HG03469 (cell line): ENCODE results near the gene PDE7B.

Source experiments
- ATAC-seq: cut with Tn5 transposase; IDR thresholded peaks from one replicate; pipeline ENCODE4 v1.9.1; 2021; ENCODE audit warnings: mild to moderate bottlenecking, moderate library complexity, moderate number of reproducible peaks; ENCODE audit not compliant: unreplicated experiment

Gene PDE7B

DNA sequence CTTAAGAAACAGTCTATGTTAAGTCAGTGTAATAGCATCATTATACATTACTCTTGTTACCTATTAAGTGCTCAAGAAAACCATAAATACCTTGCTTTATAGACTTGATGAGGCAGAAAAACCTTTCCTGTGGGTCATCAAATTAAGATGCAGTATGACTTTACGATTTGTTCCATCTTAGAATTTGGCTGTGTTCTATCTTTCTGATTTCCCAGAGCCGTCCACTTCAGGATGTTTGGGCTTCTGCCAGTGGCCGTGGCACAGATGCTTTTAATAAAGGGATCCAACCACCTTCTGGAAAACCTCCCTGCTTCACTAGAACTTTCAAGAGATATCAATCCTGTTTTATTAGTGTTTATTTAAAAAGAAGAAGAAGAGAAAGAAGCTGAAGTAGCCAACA, 71.2 kb downstream of the PDE7B start:
- ATAC-seq: no peak

GRCh38 chr6:135932651-135933050, 81.2 kb downstream of the PDE7B start:
- no peak for ATAC-seq

- no peak for ATAC-seq
Measured at GRCh38 chr6:135935941-135936601, 84.6 kb downstream of the PDE7B start.

GRCh38 chr6:135936606-135937005, 85.1 kb downstream of the PDE7B start:
- ATAC-seq: no peak

DNA sequence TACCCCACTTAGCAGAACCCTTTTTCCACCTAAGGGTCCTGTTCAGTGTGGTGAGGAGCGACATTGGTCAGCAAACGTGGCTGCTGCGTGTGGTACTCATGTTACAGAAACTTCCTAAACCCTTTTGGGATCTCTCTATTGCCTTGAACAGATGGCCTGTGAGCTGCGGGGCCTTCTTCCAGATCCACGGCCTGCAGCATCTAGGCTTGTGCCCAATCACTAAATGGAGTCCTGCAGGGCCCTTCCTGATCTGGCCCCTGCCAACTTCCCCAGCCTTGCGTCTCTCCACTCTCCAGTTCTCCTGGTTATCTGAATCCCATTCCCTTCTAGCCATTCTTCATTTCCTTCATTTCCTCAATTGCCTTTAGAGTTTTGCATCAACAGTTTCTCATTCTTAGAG, 85.6 kb downstream of the PDE7B start:
- no peak for ATAC-seq

GRCh38 chr6:135938576-135939207, 87.2 kb downstream of the PDE7B start:
- ATAC-seq: no peak

GRCh38 chr6:135939208-135939591, 87.7 kb downstream of the PDE7B start:
- no peak for ATAC-seq

DNA sequence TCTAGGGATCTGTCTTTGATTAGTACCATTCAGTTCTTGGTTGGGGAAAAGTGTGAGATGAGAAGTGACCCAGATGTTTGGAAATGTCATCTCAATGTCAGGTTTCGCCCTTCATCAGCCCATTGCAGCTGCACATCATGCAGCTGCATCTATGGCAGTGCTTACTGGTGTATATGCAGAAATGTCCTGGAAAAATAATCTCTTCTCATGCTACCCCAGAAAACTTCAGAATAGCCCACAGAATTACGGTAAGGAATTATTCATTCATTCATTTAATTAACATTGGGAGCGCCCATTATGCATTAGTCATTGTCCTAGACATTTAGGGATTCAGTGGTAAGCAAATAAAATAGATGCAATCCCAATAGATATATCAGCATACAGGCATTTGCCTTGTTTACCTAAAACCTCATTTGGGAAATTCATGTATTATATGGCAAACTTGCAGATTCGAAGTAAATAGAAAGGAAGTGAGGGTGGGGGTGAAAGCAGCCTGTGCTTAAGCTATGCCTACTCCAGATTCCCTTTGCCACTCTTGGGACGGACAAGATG, 89.2 kb downstream of the PDE7B start:
- ATAC-seq: no peak

DNA sequence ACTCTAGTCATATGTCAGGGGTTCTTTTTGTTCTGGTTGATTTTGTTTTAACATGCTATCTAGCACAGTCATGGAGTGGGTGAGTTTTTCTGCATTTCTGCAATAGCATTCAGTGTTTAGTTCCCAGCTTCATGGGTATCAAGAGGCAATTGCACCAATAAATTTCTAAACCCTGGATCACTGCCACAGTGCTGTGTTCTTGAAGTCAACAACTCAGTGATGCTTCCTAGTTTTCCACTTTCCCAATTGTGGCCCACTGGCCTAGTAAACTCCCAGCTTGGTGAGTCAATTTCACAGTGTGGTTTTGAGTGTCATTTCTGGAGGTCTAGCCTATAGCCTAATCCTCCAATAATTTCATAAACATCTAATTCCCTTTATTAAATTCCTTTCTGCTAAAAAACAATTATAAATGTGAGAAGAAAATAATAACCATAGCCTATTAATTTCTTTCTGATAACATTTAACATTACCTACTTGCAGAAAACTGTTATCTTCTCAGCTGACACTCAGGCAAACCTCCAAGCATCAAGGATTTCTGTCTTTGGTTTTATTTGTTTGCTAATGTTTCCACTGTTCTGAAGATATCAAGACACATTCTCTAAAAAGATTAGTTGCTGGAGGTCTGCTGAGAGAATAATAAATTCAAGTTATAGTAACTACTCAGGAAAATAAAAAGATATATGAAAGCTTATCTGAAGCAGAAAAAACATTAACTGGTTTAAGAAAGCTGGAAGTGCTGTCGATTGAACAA, 89.9 kb downstream of the PDE7B start:
- ATAC-seq: no peak

- ATAC-seq: no peak
Measured at GRCh38 chr6:135944120-135944519, 92.6 kb downstream of the PDE7B start.

- ATAC-seq: no peak
Measured at GRCh38 chr6:135946674-135947073, 95.2 kb downstream of the PDE7B start.

DNA sequence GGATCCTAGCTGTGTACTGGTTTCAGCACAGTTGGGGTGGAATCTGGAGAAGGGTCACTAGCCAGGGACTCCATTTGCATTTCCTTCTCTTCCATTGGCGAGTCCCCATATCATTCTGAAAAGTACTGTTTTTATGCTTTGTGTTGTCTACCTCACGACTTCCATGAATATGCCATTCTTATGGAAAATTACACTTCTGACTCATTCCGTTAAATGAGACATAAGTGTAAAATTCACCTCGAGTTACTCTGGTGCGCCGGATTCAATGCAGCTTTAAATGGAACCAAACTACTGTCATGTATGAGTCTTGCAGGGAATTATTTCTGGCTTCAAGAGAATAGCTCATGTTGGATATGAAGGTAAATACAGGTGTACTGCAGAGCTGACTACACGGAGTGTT, 99.2 kb downstream of the PDE7B start:
- ATAC-seq: no peak

DNA sequence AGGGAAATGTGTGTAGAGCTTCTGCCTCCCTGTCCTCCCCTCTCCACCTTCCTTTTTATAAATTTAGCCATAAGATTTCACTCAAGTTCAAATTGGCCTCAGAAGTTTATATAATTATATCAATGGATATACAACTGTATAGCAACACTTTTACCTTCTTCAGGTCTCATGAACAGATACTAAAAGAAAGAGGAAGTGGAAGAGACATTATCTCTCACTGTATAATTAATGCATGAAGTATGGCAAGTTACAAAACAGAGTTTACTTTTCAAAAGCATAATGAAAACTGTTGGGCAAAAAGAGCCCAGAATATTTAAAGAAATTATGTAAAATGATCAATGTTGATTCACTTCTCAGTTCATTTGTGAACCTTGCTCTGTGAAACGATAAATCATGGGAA, 99.7 kb downstream of the PDE7B start:
- no peak for ATAC-seq

DNA sequence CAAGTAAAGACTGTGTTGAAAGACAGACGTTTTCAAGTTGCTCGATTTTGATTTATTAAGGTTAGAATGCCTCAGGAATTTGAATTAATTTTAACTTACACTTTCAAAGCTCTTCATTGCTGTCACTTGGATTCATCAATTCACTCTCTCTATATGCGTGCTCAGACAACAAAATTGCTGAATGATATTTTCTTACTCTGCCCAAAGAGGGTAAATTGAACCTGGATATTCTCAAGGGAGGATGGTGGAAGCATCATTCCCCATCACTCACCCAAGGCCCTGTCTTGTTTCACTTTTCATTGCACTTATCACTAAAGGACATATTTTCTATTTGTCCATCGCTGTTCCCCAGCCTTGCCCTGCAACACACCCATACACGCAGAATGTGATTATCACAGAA, 102.3 kb downstream of the PDE7B start:
- ATAC-seq: no peak

DNA sequence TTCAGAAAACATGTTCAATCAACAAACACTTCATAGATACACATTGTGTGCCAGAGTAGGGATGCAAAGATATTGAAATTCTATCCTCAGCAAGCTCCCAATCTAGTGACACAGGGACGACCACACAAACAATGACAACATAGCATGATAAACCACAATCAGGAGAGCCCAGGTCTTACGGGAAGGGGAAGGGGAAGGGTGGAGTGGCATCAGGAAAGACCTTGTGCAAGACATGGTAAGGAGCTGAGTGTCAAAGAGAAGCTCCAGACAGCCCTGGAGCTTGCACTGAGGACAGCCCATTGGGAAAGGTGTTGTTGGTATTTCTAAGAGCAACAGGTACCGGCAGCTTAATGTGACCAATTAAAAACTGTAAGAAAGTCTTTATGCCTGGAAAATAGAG, 103.6 kb downstream of the PDE7B start:
- no peak for ATAC-seq

DNA sequence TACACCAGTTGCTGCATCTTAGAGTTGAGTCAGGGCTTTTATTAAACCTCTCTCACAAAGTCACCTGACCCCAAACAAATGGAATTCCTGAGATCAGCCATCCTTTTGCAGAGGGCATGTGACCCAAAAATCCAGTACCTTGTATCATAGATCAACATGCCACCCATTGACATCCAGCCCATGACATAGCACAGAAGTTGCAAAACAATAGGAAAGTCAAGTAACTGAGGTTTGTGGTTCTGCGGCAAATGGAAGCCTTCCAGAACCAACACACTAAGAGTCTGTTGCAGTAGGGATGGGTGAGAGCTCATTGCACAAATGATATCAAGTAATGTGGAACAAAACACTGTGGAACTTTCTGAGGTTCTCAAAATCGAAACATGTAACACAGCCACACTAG, 111.2 kb downstream of the PDE7B start:
- ATAC-seq: no peak

DNA sequence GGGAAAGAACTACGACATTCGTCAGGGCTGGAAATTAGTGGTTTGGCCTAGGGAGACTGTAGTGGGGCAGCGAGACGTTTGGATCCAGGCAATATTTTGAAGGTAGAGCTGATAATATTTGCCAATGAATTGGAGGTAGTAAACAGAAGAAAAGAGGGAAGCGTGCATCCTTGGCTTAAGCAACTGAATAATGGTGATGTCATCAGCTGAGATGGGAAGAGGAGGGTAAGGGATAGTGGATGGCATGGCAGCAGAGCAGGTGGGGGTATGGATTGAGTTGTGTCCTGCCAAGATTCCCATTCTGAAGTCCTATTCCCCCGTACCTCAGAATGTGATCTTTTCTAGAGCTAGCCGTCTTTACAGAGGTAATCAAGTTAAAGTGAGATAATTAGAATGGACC, 119.2 kb downstream of the PDE7B start:
- no peak for ATAC-seq

GRCh38 chr6:135971351-135971750, 119.8 kb downstream of the PDE7B start:
- ATAC-seq: no peak

DNA sequence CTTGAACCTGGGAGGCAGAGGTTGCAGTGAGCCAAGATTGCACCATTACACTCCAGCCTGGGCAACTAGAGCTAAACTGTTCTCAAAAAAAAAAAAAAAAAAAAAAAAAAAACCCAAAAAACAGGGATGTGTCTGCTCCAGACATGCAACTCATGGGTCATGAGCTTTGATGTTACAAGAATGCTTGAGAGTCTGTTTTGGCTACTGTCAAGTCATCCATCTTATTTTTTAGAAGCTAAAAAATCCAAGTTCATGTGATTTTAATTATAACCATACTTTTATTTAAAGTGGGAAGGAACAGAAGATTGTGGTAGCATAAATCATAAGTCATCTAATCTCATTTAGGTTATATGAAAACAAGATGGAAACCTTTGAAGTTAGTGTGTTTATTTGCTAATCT, 120.6 kb downstream of the PDE7B start:
- no peak for ATAC-seq

GRCh38 chr6:135972586-135972985, 121.1 kb downstream of the PDE7B start:
- no peak for ATAC-seq

- ATAC-seq: no peak
Measured at GRCh38 chr6:135974426-135974825, 122.9 kb downstream of the PDE7B start.

DNA sequence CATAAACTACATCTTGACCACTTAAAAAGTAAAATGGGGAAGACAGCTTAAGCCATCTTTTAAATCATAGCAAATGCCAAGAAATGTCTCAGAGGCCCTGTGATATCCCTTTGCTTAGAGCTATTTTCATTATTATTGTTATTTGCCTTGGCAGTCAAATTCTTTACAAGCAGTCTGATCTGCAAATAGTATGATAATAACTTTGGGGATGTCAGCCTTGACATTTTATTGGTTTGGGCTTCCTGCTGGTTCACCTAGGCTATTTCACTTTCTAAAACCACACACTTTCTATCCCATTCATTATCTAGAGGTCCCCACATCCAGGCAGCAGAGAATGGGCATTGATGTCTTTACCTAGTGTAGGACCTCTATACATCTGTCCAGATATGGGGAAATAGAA, 125.1 kb downstream of the PDE7B start:
- no peak for ATAC-seq
